LHCN-M2 (cell line): ENCODE measurements around the gene ZFAND3. TPM values are rescaled to one million over a fixed set of nuclear protein-coding genes. Genes with fewer than 3 reads are reported as not detected.

ENCODE experiments used
- DNase-seq: peaks from one replicate; pipeline ENCODE4 v3.0.0-alpha.2; 2012; ENCODE audit warnings: low read depth
- polyA plus RNA-seq: library from polyadenylated mRNA; unstranded; fragments of >200 nt; gene quantifications from one replicate; pipeline ENCODE4 v1.2.1, GENCODE V29; 2012; ENCODE audit warnings: missing spikeins
- total RNA-seq: library from RNA; depleted of rRNA; stranded (reverse); fragments of >200 nt; gene quantifications from 2 replicates; pipeline ENCODE4 v1.2.3, GENCODE V29; 2014; rRNA removed

Gene ZFAND3
- total RNA-seq = 14.7 and 19.9 TPM in 2 replicates
- 78.8 TPM for polyA plus RNA-seq

GRCh38 chr6:37819177-37819801, at the start of gene ZFAND3:
Gene ZFAND3, plus strand, starts transcription at chr6:37819727. Its CDS starts 219 bp downstream, at chr6:37819946.
- DNase-seq = peak; percentile 96

GRCh38 chr6:37774028-37774680, 45.4 kb upstream of the ZFAND3 start:
- no peak for DNase-seq

GRCh38 chr6:37776566-37776965, 43.0 kb upstream of the ZFAND3 start:
- no peak for DNase-seq

GRCh38 chr6:37777272-37777834, 42.2 kb upstream of the ZFAND3 start:
- DNase-seq = no peak

- DNase-seq = no peak
These were observed 40.3 kb upstream of the ZFAND3 start for GRCh38 chr6:37779111-37779800.

- DNase-seq = no peak
These were observed 39.5 kb upstream of the ZFAND3 start for GRCh38 chr6:37779902-37780628.

- no peak for DNase-seq
These were observed 37.7 kb upstream of the ZFAND3 start for GRCh38 chr6:37781788-37782187.

GRCh38 chr6:37783025-37783855, 36.3 kb upstream of the ZFAND3 start:
- no peak for DNase-seq

- no peak for DNase-seq
These were observed 35.5 kb upstream of the ZFAND3 start for GRCh38 chr6:37783856-37784584.

GRCh38 chr6:37784585-37784967, 35.0 kb upstream of the ZFAND3 start:
- DNase-seq = no peak

GRCh38 chr6:37785002-37785662, 34.4 kb upstream of the ZFAND3 start:
- DNase-seq = no peak

- DNase-seq = no peak
These were observed 33.8 kb upstream of the ZFAND3 start for GRCh38 chr6:37785663-37786270.

- DNase-seq = no peak
These were observed 32.3 kb upstream of the ZFAND3 start for GRCh38 chr6:37787216-37787615.

GRCh38 chr6:37788259-37788658, 31.3 kb upstream of the ZFAND3 start:
- peak; percentile 54 for DNase-seq

- DNase-seq = peak; percentile 97
These were observed 28.2 kb upstream of the ZFAND3 start for GRCh38 chr6:37791156-37791919.

GRCh38 chr6:37792457-37793033, 27.0 kb upstream of the ZFAND3 start:
- DNase-seq = no peak

GRCh38 chr6:37793067-37793466, 26.5 kb upstream of the ZFAND3 start:
- DNase-seq = no peak

- DNase-seq = peak; percentile 72
These were observed 24.7 kb upstream of the ZFAND3 start for GRCh38 chr6:37794825-37795224.
